Renal cortex interstitium (tissue), 11 donors: ENCODE data around the gene CARHSP1. TPM values are rescaled to one million over a fixed set of nuclear protein-coding genes. Genes with fewer than 3 reads are reported as not detected.

ENCODE experiments used
- DNase-seq, 11 donors: peaks; one replicate each; pipeline ENCODE4 v3.0.0-alpha.2; 2013; ENCODE audit warnings: low read depth in 9 of 11, low spot score in 4 of 11; ENCODE audit errors: extremely low read depth in 1 of 11
- polyA plus RNA-seq, 3 donors: library from polyadenylated mRNA; unstranded; fragments of 120-200 nt; gene quantifications; one replicate each; pipeline ENCODE4 v1.2.1, GENCODE V29; 2013; ENCODE audit not compliant: insufficient read length in 3 of 3

Gene CARHSP1
- polyA plus RNA-seq, 3 donors, result 64.2 to 90.1 (median 77.0) TPM

GRCh38 chr16:8863594-8864424 is 5.0 kb downstream of the CARHSP1 start:
- peak in 1 of 11 donors; percentile 62 for DNase-seq

GRCh38 chr16:8862309-8863130 is 6.3 kb downstream of the CARHSP1 start:
- no peak for DNase-seq

GRCh38 chr16:8861563-8862308 is 7.1 kb downstream of the CARHSP1 start:
- DNase-seq, result no peak

- DNase-seq, result no peak
These were observed 8.6 kb downstream of the CARHSP1 start for GRCh38 chr16:8859913-8860881.

- DNase-seq, result no peak
These were observed 9.6 kb downstream of the CARHSP1 start for GRCh38 chr16:8858994-8859912.

GRCh38 chr16:8855972-8856371 is 12.8 kb downstream of the CARHSP1 start:
- no peak for DNase-seq

GRCh38 chr16:8855051-8855786 is 13.6 kb downstream of the CARHSP1 start:
- DNase-seq, result no peak

GRCh38 chr16:8854298-8854948 is 14.4 kb downstream of the CARHSP1 start:
- DNase-seq, result no peak

- no peak for DNase-seq
These were observed 15.2 kb downstream of the CARHSP1 start for GRCh38 chr16:8853611-8854010.

GRCh38 chr16:8853150-8853549 is 15.7 kb downstream of the CARHSP1 start:
- DNase-seq, result no peak

- DNase-seq, result no peak
These were observed 16.3 kb downstream of the CARHSP1 start for GRCh38 chr16:8852534-8852933.

- DNase-seq, result no peak
These were observed 16.9 kb downstream of the CARHSP1 start for GRCh38 chr16:8851761-8852403.

- no peak for DNase-seq
These were observed 18.4 kb downstream of the CARHSP1 start for GRCh38 chr16:8850279-8850885.

- DNase-seq, result no peak
These were observed 19.3 kb downstream of the CARHSP1 start for GRCh38 chr16:8849411-8850011.

- no peak for DNase-seq
These were observed 19.8 kb downstream of the CARHSP1 start for GRCh38 chr16:8848939-8849391.
